Measurements from ENCODE around the gene CARHSP1.

Gene CARHSP1

GRCh38 chr16:8831871-8832716 lies 36.7 kb downstream of the CARHSP1 start:
- POLR2A ChIA-PET, result no interaction called here
- no peak for TF ChIP-seq CTCF (IDR thresholded peaks at IDR 0.05; ENCODE audit: control extremely low read depth, extremely low read depth, low read depth, missing control alignments)
- no peak for DNase-seq (ENCODE audit: extremely low spot score)
- CTCF ChIA-PET, result interaction anchor here (2.1 kb wide), 1 partner anchor 48 kb away, joined by 5 read pairs; no protein-coding TSS in a partner anchor

GRCh38 chr16:8831450-8831849 lies 37.4 kb downstream of the CARHSP1 start:
- ChIA-PET CTCF (interaction anchor here (1.2 to 2.1 kb wide), 2 partner anchors 12 to 49 kb away, joined by 3 to 5 read pairs; no protein-coding TSS in a partner anchor), POLR2A (no interaction called here)
- no peak for TF ChIP-seq CTCF (IDR thresholded peaks at IDR 0.05; ENCODE audit: control extremely low read depth, extremely low read depth, low read depth, missing control alignments)
- no peak for DNase-seq (ENCODE audit: extremely low spot score)

- CTCF ChIA-PET, result interaction anchor here (0.9 kb wide), 1 partner anchor 12 kb away, joined by 3 read pairs; no protein-coding TSS in a partner anchor
- no peak for TF ChIP-seq CTCF (IDR thresholded peaks at IDR 0.05; ENCODE audit: control extremely low read depth, extremely low read depth, low read depth, missing control alignments)
- POLR2A ChIA-PET, result no interaction called here
- DNase-seq (ENCODE audit: extremely low spot score), result no peak
These were observed 40.2 kb downstream of the CARHSP1 start for GRCh38 chr16:8828541-8829165.

- DNase-seq (ENCODE audit: extremely low spot score), result no peak
- ChIA-PET CTCF (interaction anchor here (1.8 kb wide), 1 partner anchor 54 kb away, joined by 4 read pairs; no protein-coding TSS in a partner anchor), POLR2A (no interaction called here)
- TF ChIP-seq CTCF (IDR thresholded peaks at IDR 0.05; ENCODE audit: control extremely low read depth, extremely low read depth, low read depth, missing control alignments), result no peak
These were observed 42.4 kb downstream of the CARHSP1 start for GRCh38 chr16:8826278-8826879.

GRCh38 chr16:8822403-8822802 lies 46.4 kb downstream of the CARHSP1 start:
- TF ChIP-seq CTCF (IDR thresholded peaks at IDR 0.05; ENCODE audit: control extremely low read depth, extremely low read depth, low read depth, missing control alignments), result no peak
- no peak for DNase-seq (ENCODE audit: extremely low spot score)
- ChIA-PET POLR2A (interaction anchor here (1.7 kb wide), 1 partner anchor 12 kb away, joined by 3 read pairs; no protein-coding TSS in a partner anchor), CTCF (interaction anchor here (1.1 to 1.8 kb wide), 2 partner anchors 29 to 31 kb away, joined by 6 read pairs; no protein-coding TSS in a partner anchor)

GRCh38 chr16:8819411-8820034 lies 49.3 kb downstream of the CARHSP1 start:
- TF ChIP-seq CTCF (IDR thresholded peaks at IDR 0.05; ENCODE audit: control extremely low read depth, extremely low read depth, low read depth, missing control alignments), result no peak
- CTCF ChIA-PET, result interaction anchor here (1.2 to 2.1 kb wide), 6 partner anchors 9 to 61 kb away, joined by 3 to 10 read pairs (median 5); no protein-coding TSS in a partner anchor
- POLR2A ChIA-PET, result interaction anchor here (0.9 kb wide), 1 partner anchor 49 kb away, joined by 5 read pairs; the partner anchor contains the start of gene CARHSP1
- DNase-seq (ENCODE audit: extremely low spot score), result no peak

Measured in GM10248 (cell line).